ENCODE results near the gene TNIP2.

Gene TNIP2

DNA sequence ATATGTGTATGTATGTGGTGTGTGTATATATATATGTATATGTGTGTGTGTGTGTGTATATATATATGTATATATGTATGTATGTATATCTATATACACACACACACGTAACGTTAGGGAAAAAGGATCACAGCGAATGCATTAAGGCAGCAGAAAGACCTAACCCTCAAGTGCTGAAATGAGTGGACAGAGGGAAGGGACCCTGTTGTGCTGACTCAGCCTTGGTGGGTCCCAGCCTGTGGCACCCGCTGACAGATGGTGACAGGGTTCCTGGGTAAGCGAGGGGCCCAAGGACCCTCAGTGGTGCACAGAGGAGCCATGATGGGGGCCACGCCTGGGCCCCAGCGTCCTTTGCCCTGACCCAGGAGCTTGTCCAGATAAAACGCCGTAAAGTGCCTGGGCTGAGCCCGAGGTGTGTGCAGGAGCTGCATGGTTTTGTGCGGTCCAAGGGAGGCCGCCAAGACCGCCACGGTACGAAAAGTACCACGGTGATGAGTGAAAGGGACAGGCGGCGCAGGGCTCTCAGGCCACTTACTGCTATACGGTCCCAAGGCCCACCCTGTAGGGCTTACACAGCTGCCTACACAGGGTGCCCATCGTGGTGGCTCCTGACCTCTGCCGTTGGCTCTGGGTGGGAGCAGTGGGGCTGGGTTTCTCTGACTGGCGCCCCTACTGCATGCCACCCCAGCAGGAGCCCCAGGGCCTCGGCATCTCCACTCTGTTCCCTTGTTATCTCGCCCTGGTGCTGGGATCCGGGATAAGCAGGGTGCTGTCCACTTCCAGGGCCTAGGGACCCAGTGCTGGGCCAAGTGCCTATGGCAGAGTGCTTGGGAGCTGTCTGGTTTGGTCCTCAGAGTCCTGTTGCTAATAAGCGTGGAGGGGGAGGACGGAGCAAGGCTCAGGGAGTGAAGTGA is 46.7 kb upstream of the TNIP2 start:
- H3K36me3 ChIP-seq = no peaks in the 10 kb centered on the region; the same call in 1 of the 2 replicates
- no peak overlapping the region for H3K4me3 ChIP-seq (ENCODE audit: low read depth, low read length)
- H3K27me3 ChIP-seq (ENCODE audit: insufficient read depth, low read depth, severe bottlenecking) = no peaks in the 10 kb centered on the region
- H3K9me3 ChIP-seq (ENCODE audit: severe bottlenecking) = no peaks in the 10 kb centered on the region
- TF ChIP-seq, protein P1, sequence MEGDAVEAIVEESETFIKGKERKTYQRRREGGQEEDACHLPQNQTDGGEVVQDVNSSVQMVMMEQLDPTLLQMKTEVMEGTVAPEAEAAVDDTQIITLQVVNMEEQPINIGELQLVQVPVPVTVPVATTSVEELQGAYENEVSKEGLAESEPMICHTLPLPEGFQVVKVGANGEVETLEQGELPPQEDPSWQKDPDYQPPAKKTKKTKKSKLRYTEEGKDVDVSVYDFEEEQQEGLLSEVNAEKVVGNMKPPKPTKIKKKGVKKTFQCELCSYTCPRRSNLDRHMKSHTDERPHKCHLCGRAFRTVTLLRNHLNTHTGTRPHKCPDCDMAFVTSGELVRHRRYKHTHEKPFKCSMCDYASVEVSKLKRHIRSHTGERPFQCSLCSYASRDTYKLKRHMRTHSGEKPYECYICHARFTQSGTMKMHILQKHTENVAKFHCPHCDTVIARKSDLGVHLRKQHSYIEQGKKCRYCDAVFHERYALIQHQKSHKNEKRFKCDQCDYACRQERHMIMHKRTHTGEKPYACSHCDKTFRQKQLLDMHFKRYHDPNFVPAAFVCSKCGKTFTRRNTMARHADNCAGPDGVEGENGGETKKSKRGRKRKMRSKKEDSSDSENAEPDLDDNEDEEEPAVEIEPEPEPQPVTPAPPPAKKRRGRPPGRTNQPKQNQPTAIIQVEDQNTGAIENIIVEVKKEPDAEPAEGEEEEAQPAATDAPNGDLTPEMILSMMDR (IDR thresholded peaks at IDR 0.05; ENCODE audit: low read depth, low read length) = no peak
- H3K27ac ChIP-seq = no peak overlapping the region
- DNase-seq = no peak

DNA sequence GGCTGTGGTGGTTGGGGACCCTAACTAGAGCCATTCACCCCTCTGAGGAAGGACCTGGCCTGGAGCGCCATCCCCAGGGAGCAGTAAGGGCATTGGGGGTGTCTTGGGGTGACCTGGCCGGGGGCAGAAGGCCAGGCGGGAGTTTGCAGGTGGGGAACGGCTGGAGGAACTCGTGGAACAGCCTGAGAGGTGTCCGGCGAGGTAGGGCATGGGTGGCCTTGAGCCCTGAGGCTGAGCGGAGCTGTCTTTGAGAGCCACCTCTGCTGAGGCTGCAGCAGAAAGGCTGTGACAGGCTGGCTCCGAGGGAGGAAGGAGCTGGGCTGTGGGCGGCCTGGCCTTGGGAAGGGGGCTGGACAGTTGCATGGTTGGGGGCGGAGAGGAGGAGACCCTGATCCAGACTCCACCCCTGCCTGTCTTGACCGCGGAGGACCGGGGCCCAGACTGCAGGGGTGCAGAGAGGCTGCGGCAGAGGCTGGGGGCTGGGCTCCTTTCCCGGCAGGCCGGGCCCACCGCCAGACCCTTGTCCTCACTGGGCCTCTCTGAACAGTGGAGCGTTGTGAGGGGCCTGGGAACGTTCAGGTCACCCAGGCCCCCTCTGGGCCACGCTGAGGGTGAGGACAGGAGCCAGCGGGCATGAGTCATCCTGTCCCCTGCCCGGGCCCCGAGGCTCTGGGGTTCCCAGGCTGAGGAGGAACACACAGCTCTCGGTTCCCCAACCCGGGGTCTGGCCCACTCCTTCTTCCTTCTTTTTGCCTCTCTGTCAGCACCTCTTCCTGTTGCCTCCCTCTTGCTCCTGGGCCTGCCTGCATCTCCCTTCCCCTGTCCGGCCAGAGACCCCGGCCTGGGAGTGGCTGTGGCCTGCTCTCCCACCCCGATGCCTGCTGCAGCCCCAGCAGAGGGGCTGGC is 44.8 kb upstream of the TNIP2 start:
- peak overlapping the region; percentile 83 for H3K27ac ChIP-seq

DNA sequence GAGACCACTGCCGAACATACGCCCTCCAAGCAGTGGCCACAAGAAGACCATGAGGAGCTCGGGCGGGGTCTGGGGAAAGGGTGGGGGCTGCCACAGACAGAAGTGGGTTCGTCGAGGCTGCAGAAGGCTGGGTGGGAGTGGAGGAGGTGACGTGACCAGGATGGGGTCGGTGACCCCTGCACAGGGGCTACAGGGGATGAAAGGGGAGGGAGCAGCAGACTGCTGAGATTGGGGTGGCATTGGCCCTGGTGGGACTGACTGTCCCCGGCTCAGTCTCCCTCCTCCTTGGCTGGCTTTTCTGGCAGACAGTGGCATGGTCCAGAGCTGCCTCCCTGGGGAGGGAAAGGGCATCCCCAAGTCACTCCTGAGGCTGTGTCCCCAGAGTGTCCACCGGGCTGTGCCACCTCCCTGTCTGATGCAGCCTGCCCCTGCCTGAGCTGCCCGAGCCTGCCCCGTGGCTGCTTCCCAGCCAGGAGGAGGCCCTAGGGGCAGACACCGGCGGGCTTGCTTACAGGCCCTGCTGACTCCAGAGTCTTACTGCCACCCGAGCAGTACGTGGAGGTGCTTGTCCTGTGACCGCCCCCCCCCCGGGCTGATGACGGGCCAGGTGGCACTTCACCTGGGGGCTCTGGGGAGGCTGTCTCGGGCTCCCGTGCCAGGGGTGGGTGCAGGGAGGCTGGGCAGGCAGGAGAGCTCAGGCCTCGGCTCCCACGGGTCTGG is 44.0 kb upstream of the TNIP2 start:
- no peak overlapping the region for H3K4me3 ChIP-seq (ENCODE audit: low read depth, low read length)
- peak overlapping the region; percentile 83 for H3K27ac ChIP-seq
- TF ChIP-seq, protein P1 (IDR thresholded peaks at IDR 0.05; ENCODE audit: low read depth, low read length) = 0 out of 2 replicates have a peak, but pooled peaks have one; percentile 24
- DNase-seq = no peak
- H3K36me3 ChIP-seq = peaks cover 3% of the 10 kb centered on the region
- H3K9me3 ChIP-seq (ENCODE audit: severe bottlenecking) = no peaks in the 10 kb centered on the region
- no peaks in the 10 kb centered on the region for H3K27me3 ChIP-seq (ENCODE audit: insufficient read depth, low read depth, severe bottlenecking)

More for the DNA sequence above, 44.8 kb upstream of the TNIP2 start:
- TF ChIP-seq, protein P1 (IDR thresholded peaks at IDR 0.05; ENCODE audit: low read depth, low read length) = no peak
- Histone ChIP-seq H3K4me3 (ENCODE audit: low read depth, low read length) (0 out of 2 replicates have a peak overlapping the region, but pooled peaks have one; percentile 2), H3K36me3 (peaks cover 3% of the 10 kb centered on the region), H3K9me3 (ENCODE audit: severe bottlenecking) (no peaks in the 10 kb centered on the region), H3K27me3 (ENCODE audit: insufficient read depth, low read depth, severe bottlenecking) (no peaks in the 10 kb centered on the region)
- DNase-seq = peak; percentile 86

DNA sequence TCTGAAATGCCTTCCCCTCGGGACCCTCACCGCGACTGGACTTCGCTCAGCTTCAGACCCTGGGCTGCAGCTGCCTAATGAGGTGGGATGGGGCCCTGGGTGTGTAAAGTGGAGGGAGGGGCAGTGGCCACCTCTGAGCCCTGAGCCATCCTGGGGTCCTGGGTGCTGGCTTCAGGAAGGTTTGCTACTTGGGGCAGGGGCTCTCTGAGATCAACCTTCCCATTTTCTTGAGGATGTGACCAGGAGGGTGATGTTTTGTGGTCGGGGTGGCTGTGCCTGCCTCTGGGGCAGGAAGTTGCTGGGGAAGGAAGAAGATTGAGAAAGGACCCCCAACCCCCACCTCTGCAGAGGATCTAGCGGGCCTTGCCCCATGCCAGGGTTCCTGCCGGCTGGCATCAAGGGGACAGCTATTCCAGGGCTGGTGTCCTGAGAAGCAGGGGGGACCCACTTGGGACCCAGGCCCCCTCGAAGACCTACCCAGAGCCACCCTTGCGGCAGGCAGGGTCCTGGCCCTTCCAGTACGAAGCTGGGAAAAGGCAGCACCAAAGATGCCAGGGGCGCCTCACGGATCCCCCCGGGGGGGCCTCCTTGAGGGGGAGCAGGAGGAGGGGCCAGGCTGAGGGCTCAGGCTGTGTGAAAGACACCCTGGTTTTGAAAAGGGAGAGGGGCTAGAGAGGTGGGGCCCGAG is 43.2 kb upstream of the TNIP2 start:
- Histone ChIP-seq H3K36me3 (peaks cover 3% of the 10 kb centered on the region), H3K27ac (peak overlapping the region; percentile 21; the same call in 1 of the 2 replicates), H3K4me3 (ENCODE audit: low read depth, low read length) (no peak overlapping the region), H3K27me3 (ENCODE audit: insufficient read depth, low read depth, severe bottlenecking) (no peaks in the 10 kb centered on the region), H3K9me3 (ENCODE audit: severe bottlenecking) (no peaks in the 10 kb centered on the region)
- TF ChIP-seq, protein P1 (IDR thresholded peaks at IDR 0.05; ENCODE audit: low read depth, low read length) = no peak
- peak; percentile 6 for DNase-seq
